HG03280 (cell line): ENCODE measurements around the gene DCLK2.

Experiments used
- ATAC-seq: cut with Tn5 transposase; IDR thresholded peaks from one replicate; pipeline ENCODE4 v1.9.1; 2021; ENCODE audit warnings: mild to moderate bottlenecking, moderate library complexity; ENCODE audit not compliant: unreplicated experiment

Gene DCLK2

GRCh38 chr4:150115851-150116250 is 37.6 kb downstream of the DCLK2 start:
- ATAC-seq = no peak

GRCh38 chr4:150116506-150116905 is 38.3 kb downstream of the DCLK2 start:
- no peak for ATAC-seq

DNA sequence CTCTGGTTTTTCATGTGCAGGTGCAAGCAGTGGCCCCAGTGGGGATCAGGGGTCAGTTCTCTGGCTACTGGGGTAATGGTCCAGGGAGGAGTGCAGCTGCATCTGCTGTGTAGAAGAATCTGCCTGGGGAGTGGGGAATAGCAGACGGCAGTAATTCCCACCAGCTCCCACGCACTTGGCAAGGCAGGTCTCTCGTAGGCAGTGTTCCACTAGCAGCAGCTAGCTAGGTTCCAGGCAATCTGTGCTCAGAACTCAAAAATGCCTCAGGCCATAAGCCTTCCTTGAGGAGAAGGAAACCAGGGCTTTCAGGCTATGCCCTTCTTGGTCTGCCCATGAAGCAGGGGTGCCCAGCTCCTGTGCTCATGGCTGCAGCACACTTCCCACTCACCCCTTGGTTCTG is 38.8 kb downstream of the DCLK2 start:
- ATAC-seq = no peak

GRCh38 chr4:150117629-150118028 is 39.4 kb downstream of the DCLK2 start:
- ATAC-seq = no peak

GRCh38 chr4:150119492-150119891 is 41.2 kb downstream of the DCLK2 start:
- ATAC-seq = no peak

DNA sequence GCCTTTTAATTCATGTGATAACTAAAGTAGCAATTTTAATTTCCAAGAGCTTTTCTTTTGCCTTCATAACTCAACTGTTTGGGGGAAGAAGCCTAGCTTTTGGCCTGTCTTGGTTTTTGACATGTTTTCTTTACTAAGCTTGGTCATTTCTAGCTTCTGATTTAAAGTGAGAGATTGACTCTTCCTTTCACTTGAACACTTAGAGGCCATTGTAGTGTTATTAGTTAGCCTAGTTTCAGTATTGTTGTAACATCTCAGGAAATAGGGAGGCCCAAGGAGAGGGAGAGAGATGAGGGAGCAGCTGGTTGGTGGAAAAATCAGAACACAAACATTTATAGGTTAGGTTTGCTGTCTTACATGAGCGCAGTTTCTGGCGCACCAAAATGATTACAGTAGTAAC is 44.8 kb downstream of the DCLK2 start:
- no peak for ATAC-seq

- ATAC-seq = no peak
Observed at GRCh38 chr4:150123796-150124677, 45.8 kb downstream of the DCLK2 start.

DNA sequence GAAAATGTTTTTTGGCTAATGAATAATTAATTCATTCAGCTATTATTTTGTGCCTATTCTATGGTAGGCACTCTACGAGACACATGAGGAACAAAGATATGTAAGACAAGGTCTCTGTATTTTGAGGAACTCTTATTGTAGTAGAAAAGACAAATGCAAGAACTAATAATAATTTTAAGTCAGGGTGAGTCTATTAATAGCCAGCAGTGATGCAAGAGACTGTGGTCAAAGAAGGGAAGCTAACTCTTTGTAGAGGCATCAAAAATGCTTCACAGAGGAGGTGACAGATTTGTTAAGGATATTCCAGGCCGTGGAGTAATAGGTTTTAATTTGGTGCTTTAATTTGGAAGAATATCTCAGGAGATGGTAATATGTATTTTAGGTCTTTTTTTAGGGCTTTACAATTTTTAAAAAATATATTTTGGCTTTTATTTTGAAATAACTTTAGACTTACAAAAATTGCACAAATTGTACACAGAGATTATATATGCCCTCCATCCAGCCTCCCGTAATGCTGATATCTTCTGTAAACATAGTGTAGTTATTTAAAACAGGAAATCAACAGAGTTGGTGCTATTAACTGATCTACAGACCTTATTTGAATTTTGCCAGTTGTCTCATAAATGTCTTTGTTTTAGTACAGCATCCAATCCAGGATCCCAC is 48.1 kb downstream of the DCLK2 start:
- ATAC-seq = no peak

DNA sequence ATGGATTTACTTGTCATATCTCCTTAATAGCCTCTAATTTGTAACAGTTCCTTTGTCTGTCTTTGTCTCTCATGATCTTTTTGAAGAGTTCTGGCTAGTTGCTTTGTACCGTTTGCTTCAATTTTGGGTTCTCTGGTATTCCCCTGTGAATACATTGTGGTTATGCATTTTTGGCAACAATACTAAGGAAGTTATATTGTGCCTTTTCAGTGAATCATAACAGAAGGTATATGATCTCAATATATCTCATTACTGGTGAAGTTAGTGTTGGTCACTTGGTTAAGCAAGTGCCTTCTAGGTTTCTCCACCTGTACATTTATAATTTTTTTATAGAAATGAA is 48.6 kb downstream of the DCLK2 start:
- ATAC-seq = no peak

GRCh38 chr4:150127757-150128156 is 49.5 kb downstream of the DCLK2 start:
- no peak for ATAC-seq

- ATAC-seq = no peak
Observed at GRCh38 chr4:150130933-150131332, 52.7 kb downstream of the DCLK2 start.

- no peak for ATAC-seq
Observed at GRCh38 chr4:150131581-150132228, 53.5 kb downstream of the DCLK2 start.

- no peak for ATAC-seq
Observed at GRCh38 chr4:150133605-150134004, 55.4 kb downstream of the DCLK2 start.

- ATAC-seq = no peak
Observed at GRCh38 chr4:150135134-150135772, 57.0 kb downstream of the DCLK2 start.

DNA sequence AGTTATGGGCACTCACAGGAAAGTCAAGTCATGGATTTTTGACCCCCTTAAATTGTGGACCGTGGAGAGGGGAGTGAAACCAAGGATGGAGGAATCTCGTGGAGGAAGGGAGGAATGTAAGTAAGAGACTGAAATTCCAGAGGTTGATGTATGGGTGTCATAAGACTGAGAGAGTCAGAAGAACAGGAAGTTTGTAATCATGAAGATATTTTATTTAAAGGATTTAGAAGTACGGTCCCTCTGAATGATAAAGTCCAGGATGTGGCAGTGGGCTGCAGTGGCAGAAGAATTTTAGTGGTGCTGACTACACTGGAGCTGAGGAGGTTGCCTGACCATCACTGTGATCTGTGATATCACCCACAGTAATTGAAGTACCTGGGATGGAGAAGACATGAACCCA is 57.8 kb downstream of the DCLK2 start:
- no peak for ATAC-seq

DNA sequence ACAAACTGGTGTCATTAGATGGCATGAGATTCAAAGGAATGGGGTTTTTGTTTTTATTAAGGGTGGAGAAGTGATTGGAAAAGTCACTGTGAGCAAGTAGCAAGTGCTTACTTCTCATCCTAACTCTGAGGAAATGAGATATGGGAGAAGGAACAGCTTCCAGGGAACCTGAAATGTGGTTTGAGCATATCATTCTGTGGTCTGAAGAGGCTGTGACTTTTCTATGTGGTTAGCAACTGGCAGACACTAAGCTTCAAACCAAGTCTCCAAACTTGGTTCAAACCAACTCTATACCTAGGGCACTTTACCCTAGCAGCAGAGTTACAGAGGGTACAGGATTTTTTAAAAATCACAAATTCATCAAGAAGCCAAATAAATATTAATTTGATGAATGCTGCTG is 58.2 kb downstream of the DCLK2 start:
- ATAC-seq = no peak

GRCh38 chr4:150139297-150139865 is 61.1 kb downstream of the DCLK2 start:
- no peak for ATAC-seq

GRCh38 chr4:150140774-150141400 is 62.6 kb downstream of the DCLK2 start:
- no peak for ATAC-seq

- no peak for ATAC-seq
Observed at GRCh38 chr4:150141756-150142155, 63.5 kb downstream of the DCLK2 start.

GRCh38 chr4:150142831-150143230 is 64.6 kb downstream of the DCLK2 start:
- no peak for ATAC-seq
